Embryonic facial prominence (tissue), 1 donor: ENCODE results near the gene SMARCE1.

Experiments used
- DNase-seq: peaks from one replicate; pipeline ENCODE4 v3.0.0-alpha.2; 2016; ENCODE audit errors: extremely low spot score

The SMARCE1 gene

GRCh38 chr17:40645943-40646342 lies 1.7 kb downstream of the SMARCE1 start:
- no peak for DNase-seq

GRCh38 chr17:40645291-40645690 lies 2.3 kb downstream of the SMARCE1 start:
- DNase-seq: no peak

- DNase-seq: no peak
Measured at GRCh38 chr17:40637931-40638330, 9.7 kb downstream of the SMARCE1 start.

- DNase-seq: no peak
Measured at GRCh38 chr17:40633871-40634270, 13.7 kb downstream of the SMARCE1 start.

- DNase-seq: no peak
Measured at GRCh38 chr17:40632216-40632615, 15.4 kb downstream of the SMARCE1 start.

- DNase-seq: no peak
Measured at GRCh38 chr17:40629842-40630241, 17.8 kb downstream of the SMARCE1 start.

GRCh38 chr17:40625311-40625710 lies 22.3 kb downstream of the SMARCE1 start:
- no peak for DNase-seq

- no peak for DNase-seq
Measured at GRCh38 chr17:40623419-40624210, 24.0 kb downstream of the SMARCE1 start.

GRCh38 chr17:40622509-40622928 lies 25.1 kb downstream of the SMARCE1 start:
- DNase-seq: no peak

- DNase-seq: no peak
Measured at GRCh38 chr17:40621578-40621977, 26.0 kb downstream of the SMARCE1 start.

GRCh38 chr17:40621019-40621418 lies 26.6 kb downstream of the SMARCE1 start:
- DNase-seq: no peak

GRCh38 chr17:40618754-40619625 lies 28.6 kb downstream of the SMARCE1 start:
- DNase-seq: no peak

GRCh38 chr17:40617678-40618240 lies 29.9 kb downstream of the SMARCE1 start:
- DNase-seq: no peak

GRCh38 chr17:40616592-40616991 lies 31.0 kb downstream of the SMARCE1 start:
- no peak for DNase-seq

GRCh38 chr17:40615841-40616476 lies 31.7 kb downstream of the SMARCE1 start:
- no peak for DNase-seq

GRCh38 chr17:40615068-40615840 lies 32.4 kb downstream of the SMARCE1 start:
- DNase-seq: no peak

GRCh38 chr17:40614431-40615067 lies 33.1 kb downstream of the SMARCE1 start:
- no peak for DNase-seq

- DNase-seq: no peak
Measured at GRCh38 chr17:40613467-40614154, 34.0 kb downstream of the SMARCE1 start.

GRCh38 chr17:40612599-40613244 lies 34.9 kb downstream of the SMARCE1 start:
- no peak for DNase-seq
